GM20000 (cell line): Measurements from ENCODE around the gene EFCAB8.

ENCODE experiments used
- DNase-seq: peaks from one replicate; pipeline ENCODE4 v3.0.0; 2012; ENCODE audit warnings: low spot score
- TF ChIP-seq, protein P1 (sequence below): IDR thresholded peaks from 2 replicates; pipeline ENCODE4 v1.5.1; 2012; ENCODE audit warnings: mild to moderate bottlenecking, control low read depth; ENCODE audit errors: extremely low read depth, missing control alignments

Gene EFCAB8

DNA sequence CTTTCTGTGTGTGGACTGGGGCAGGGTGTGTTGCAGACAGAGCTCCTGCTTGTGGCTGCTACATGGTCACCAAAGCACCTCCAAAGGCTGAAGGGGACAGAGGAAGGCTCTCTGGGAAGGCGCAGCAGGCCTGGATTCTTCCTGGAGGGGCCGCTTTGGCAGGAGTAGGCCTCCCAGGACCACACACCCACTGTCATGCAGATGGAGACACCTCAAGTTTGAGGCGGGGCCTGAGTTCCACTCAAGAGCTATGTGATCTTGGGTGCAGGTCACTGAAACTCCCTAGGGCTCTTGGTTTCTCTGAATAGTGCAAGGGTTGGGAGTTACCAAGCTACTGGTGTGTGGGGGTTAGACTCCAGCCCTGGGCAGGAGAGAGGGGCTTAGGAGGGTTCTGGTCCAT lies 27.9 kb downstream of the EFCAB8 start:
- TF ChIP-seq, protein P1, sequence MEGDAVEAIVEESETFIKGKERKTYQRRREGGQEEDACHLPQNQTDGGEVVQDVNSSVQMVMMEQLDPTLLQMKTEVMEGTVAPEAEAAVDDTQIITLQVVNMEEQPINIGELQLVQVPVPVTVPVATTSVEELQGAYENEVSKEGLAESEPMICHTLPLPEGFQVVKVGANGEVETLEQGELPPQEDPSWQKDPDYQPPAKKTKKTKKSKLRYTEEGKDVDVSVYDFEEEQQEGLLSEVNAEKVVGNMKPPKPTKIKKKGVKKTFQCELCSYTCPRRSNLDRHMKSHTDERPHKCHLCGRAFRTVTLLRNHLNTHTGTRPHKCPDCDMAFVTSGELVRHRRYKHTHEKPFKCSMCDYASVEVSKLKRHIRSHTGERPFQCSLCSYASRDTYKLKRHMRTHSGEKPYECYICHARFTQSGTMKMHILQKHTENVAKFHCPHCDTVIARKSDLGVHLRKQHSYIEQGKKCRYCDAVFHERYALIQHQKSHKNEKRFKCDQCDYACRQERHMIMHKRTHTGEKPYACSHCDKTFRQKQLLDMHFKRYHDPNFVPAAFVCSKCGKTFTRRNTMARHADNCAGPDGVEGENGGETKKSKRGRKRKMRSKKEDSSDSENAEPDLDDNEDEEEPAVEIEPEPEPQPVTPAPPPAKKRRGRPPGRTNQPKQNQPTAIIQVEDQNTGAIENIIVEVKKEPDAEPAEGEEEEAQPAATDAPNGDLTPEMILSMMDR, result no peak
- no peak for DNase-seq

DNA sequence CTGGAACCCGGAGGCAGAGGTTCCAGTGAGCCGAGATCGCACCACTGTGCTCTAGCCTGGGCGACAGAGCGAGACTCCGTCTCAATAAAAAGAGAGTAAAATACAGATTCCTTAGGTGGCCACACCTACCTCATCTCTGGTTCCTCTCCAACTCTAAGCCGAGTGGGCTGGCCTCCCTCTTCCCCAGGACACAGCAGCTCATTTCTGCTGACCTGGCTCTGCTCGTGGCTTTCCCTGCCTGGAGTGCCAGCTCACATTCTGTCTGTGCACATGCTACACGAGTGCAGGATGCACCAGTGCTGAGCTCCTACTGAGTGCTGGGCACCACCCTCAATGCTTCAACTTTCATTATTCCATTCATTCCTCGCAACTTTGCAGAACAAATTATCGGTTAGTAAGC lies 28.8 kb downstream of the EFCAB8 start:
- DNase-seq, result no peak
- TF ChIP-seq, protein P1, result no peak

DNA sequence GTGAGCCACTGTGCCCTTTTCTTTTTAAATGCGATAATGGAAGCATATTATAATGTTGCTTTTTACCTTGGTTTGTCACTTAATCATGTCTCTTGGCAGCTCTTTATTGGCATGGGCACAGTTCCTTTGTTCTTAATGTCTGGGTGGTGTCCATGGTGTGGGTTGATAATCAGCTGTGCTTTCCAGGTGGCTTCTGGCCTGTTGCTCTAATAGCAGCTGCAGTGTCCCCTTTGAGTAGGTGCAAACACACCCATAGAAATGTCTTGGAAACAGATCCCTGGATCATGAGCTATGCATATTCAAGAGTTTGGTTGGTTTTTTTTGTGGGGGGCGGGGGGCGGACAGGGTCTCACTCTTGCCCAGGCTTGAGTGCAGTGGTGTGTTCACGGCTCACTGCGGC lies 29.9 kb downstream of the EFCAB8 start:
- TF ChIP-seq, protein P1, result no peak
- DNase-seq, result no peak

DNA sequence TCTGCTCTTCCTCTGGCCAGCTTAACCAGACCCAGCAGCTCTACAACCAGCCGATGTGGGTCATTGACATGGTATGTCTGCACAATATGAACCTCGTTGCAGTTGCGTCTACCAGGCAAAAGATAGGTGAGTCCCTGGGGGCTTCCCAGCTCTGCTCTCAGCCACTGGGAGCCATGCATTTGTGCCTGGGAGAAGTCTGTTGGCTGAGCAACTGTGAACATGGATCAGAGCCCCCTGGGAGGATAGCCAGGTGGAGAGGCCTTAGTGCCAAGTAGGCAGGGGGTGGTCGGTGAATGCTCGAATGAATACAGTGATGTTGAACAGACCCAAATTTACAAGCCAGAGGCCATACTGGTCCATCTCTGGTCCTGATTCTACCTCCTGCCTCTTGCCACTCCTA lies 30.6 kb downstream of the EFCAB8 start:
- no peak for DNase-seq
- TF ChIP-seq, protein P1, result no peak

DNA sequence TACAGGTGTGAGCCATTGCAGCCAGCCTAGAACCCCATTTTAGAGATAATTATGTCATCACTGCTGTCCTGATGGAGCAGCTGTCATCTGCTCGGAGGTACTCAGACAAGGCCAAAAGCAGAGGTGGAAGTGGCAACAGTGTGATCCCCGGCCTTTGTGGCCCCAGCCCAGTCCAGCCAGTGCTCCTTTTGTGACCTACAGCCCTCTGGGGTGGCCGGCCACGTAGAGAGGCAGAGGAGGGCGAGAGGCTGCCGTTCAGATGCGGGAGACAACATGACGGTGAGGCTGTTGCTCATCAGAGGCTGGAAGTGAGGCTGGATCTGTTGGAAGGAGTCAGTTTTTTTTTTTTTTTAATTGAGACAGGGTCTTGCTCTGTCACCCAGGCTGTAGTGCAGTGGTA lies 32.8 kb downstream of the EFCAB8 start:
- TF ChIP-seq, protein P1, result no peak
- DNase-seq, result no peak

DNA sequence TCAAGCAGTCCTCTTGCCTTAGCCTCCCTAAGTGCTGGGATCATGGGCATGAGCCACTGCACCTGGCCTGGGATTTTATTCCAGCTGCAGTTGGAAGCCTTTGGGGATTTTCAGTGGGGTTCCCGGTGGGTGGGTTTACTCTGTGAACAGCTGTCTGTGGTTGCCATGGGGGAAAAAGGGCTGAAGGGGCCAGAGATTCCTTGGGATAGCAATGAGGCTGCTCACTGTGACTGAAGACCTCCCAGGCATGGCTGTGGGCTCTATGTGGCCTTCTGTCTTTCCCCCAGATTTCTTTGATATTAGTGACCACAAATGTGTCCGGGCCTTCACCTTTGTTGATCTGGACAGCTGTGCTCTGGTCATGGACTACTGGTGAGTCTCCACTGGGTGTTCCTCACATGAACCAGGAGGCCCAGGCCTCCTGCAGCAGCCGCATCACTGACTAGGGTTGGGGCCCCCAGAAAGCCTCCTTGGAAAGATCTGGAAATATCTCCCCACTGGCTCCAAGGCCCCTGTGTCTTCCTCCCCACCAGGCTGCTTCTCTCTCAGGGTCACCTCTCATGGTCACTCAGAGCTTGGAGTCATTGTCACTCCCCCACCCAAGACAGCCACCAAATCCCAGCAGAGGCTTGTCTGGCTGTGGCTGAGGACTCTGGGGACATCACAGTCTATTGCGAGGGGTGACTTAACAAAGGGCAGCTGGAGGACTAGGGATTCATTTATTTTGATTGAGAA lies 33.4 kb downstream of the EFCAB8 start:
- TF ChIP-seq, protein P1, result no peak
- DNase-seq, result no peak

DNA sequence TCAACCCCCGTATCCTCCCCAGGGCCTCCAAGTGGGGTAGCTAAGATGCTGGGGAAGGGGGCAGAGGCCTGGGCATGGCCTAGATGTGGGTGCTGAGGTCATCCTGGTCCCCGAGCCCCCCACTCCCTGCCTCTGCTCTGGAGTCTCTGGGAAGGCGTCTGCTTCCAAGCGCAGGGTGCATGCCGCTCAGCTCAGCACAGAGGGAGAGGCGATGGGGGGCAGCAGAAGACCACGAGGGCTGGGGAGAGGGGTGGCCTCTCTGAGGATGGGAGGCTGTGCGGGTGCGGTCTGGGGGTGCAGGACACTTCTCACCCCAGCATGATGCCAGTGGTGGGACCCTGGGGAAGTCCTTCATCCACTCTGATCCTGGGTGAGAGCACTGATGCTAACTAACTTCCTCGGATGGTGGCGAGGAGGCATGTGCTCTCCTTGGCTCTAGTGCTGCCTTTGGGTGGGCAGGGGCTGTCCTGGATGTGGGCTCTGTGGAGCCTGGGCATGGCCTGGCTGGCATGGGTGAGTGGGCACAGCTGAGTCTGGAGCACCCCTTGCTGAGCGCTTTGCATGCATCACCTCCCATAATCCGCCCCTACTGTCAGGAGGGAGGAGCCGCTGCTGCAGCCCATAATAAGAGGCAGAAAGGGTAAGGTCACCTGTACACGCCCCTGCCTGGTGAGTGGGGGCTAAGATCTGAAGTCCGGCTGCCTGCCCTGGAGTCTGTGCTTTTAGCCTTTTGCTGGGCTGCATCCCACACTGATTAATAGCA lies 34.7 kb downstream of the EFCAB8 start:
- TF ChIP-seq, protein P1, result no peak
- no peak for DNase-seq
